Fibroblast of lung (primary cell): ENCODE data around the gene NIPAL3. TPM values are rescaled to one million over a fixed set of nuclear protein-coding genes. Genes with fewer than 3 reads are reported as not detected.
"Not testable (repeated sequence)": the region's sequence is repeated elsewhere in the genome, so short reads cannot be mapped to it uniquely, and the experiment has no call there.

ENCODE experiments used
- DNase-seq, 2 donors: peaks; one replicate each; pipeline versions ENCODE4 v3.0.0 to v3.0.0-alpha.2; 2010; ENCODE audit warnings: low read depth in 2 of 2
- H2AFZ ChIP-seq: 2 replicates; pipeline ENCODE4 v1.5.1; 2012; ENCODE audit warnings: low read length, control low read depth, inconsistent platforms
- H3K27ac ChIP-seq: 2 replicates; pipeline ENCODE4 v1.5.1; 2011; ENCODE audit warnings: low read length, control low read depth; ENCODE audit not compliant: insufficient read depth
- H3K27me3 ChIP-seq: 2 replicates; pipeline ENCODE4 v1.5.1; 2011; ENCODE audit warnings: mild to moderate bottlenecking, low read length; ENCODE audit not compliant: control insufficient read depth, insufficient read depth
- H3K36me3 ChIP-seq: 2 replicates; pipeline ENCODE4 v1.5.1; 2011; ENCODE audit warnings: low read length; ENCODE audit not compliant: control insufficient read depth, insufficient read depth
- H3K4me1 ChIP-seq: 2 replicates; pipeline ENCODE4 v1.5.1; 2011; ENCODE audit warnings: low read length; ENCODE audit not compliant: control insufficient read depth, insufficient read depth; ENCODE audit errors: extremely low read depth
- H3K4me2 ChIP-seq: 2 replicates; pipeline ENCODE4 v1.5.1; 2011; ENCODE audit warnings: low read length, control low read depth; ENCODE audit not compliant: insufficient read depth; ENCODE audit errors: extremely low read depth
- H3K4me3 ChIP-seq, 4 experiments: fragments of 200-600 bp in 1 of 4; sonication (generic) in 1 of 4; replicated peaks in 1 of 4; 2 replicates each; pipeline ENCODE4 v1.5.1; 2011 to 2016; ENCODE audit warnings: low read length in 4 of 4, low read depth in 3 of 4, mild to moderate bottlenecking in 3 of 4, control low read depth in 2 of 4, inconsistent platforms in 1 of 4, mixed read lengths in 1 of 4; ENCODE audit not compliant: insufficient read depth in 1 of 4; ENCODE audit errors: control extremely low read depth in 1 of 4
- H3K79me2 ChIP-seq: 2 replicates; pipeline ENCODE4 v1.5.1; 2012; ENCODE audit warnings: mild to moderate bottlenecking, low read length, inconsistent platforms; ENCODE audit not compliant: control insufficient read depth, insufficient read depth
- H3K9ac ChIP-seq: 2 replicates; pipeline ENCODE4 v1.5.1; 2011; ENCODE audit warnings: mild to moderate bottlenecking, low read length, control low read depth; ENCODE audit not compliant: insufficient read depth
- H3K9me3 ChIP-seq: 2 replicates; pipeline ENCODE4 v1.5.1; 2012; ENCODE audit warnings: low read depth, low read length; ENCODE audit not compliant: control insufficient read depth, insufficient read depth
- H4K20me1 ChIP-seq: 2 replicates; pipeline ENCODE4 v1.5.1; 2011; ENCODE audit warnings: low read length; ENCODE audit not compliant: control insufficient read depth, insufficient read depth; ENCODE audit errors: extremely low read depth
- EZH2 ChIP-seq: IDR thresholded peaks from 2 replicates; pipeline ENCODE4 v1.5.1; 2012; ENCODE audit warnings: low read length, control low read depth, mild to moderate bottlenecking; ENCODE audit errors: missing control alignments
- polyA plus RNA-seq, 2 donors: library from polyadenylated mRNA; depleted of rRNA in 1 of 2; stranded (reverse) in 1 of 2; unstranded in 1 of 2; fragments of >200 nt; gene quantifications; 2 replicates each; pipeline ENCODE4 v1.2.1, GENCODE V29; 2011 to 2012; ENCODE audit warnings: missing spikeins in 1 of 2
- total RNA-seq: library from RNA; depleted of rRNA; stranded (reverse); fragments of >200 nt; gene quantifications from 2 replicates; pipeline ENCODE4 v1.2.1, GENCODE V29; 2014
- TF ChIP-seq, protein P1 (sequence below), 2 donors: IDR thresholded peaks in 1 of 2; conservative IDR thresholded peaks in 1 of 2; 1 replicate in 1 of 2; 2 replicates in 1 of 2; pipeline ENCODE4 v1.5.1; 2011 to 2012; ENCODE audit warnings: low read length in 2 of 2, control low read depth in 1 of 2, inconsistent platforms in 1 of 2, low read depth in 1 of 2, mild to moderate bottlenecking in 1 of 2

NIPAL3 gene
- total and polyA plus RNA-seq, 2 donors (not counting 1 experiment from before 2014, with no cell fraction given): 65.3 to 85.2 TPM

DNA sequence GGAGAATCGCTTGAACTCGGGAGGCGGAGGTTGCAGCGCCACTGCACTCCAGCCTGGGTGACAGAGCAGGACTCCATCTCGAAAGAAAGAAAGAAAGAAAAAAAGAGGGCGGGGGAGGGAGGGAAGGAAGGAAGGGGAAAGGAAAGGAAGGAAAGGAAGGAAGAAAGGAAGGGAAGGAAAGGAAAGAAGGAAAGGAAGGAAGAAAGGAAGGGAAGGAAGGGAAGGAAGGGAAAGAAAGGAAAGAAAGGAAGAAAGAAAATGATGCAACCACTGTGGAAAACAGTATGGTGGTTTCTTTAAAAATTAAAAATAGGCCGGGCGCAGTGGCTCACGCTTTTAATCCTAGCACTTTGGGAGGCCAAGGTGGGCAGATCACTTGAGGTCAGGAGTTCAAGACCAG lies 71.9 kb downstream of the NIPAL3 start:
- Histone ChIP-seq H3K36me3 (no peaks in the 10 kb centered on the region), H3K27me3 (no peaks in the 10 kb centered on the region), H3K9ac (no peak overlapping the region), H3K9me3 (no peaks in the 10 kb centered on the region), H3K27ac (no peak overlapping the region), H3K4me2 (no peak overlapping the region), H2AFZ (no peak overlapping the region), H3K4me1 (no peaks in the 10 kb centered on the region), H4K20me1 (no peaks in the 10 kb centered on the region), H3K79me2 (no peaks in the 10 kb centered on the region), H3K4me3 (no peak overlapping the region)
- TF ChIP-seq EZH2: no peak
- TF ChIP-seq, protein P1, sequence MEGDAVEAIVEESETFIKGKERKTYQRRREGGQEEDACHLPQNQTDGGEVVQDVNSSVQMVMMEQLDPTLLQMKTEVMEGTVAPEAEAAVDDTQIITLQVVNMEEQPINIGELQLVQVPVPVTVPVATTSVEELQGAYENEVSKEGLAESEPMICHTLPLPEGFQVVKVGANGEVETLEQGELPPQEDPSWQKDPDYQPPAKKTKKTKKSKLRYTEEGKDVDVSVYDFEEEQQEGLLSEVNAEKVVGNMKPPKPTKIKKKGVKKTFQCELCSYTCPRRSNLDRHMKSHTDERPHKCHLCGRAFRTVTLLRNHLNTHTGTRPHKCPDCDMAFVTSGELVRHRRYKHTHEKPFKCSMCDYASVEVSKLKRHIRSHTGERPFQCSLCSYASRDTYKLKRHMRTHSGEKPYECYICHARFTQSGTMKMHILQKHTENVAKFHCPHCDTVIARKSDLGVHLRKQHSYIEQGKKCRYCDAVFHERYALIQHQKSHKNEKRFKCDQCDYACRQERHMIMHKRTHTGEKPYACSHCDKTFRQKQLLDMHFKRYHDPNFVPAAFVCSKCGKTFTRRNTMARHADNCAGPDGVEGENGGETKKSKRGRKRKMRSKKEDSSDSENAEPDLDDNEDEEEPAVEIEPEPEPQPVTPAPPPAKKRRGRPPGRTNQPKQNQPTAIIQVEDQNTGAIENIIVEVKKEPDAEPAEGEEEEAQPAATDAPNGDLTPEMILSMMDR (conservative IDR thresholded peaks at IDR 0.05 in 1 of 2, IDR thresholded peaks at IDR 0.05 in 1 of 2; ENCODE audit: low read depth in 1 of 2, low read length in 2 of 2): no peak
- no peak for DNase-seq

DNA sequence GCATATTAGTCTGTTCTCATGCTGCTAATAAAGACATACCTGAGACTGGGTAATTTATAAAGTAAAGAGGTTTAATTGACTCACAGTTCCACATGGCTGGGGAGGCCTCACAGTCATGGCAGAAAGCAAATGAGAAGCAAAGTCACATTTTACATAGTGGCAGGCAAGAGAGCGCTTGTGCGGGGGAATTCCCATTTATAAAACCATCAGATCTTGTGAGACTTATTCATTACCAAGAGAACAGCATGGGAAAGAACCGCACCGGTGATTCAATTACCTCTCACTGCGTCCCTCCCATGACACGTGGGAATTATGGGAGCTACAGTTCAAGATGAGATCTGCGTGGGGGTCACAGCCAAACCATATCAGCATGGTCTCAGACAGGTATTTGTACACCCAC lies 72.6 kb downstream of the NIPAL3 start:
- H3K27me3 ChIP-seq, DNase-seq, H3K79me2 ChIP-seq, H3K4me2 ChIP-seq, H3K4me1 ChIP-seq, H3K36me3 ChIP-seq, H3K27ac ChIP-seq, H3K9me3 ChIP-seq, H2AFZ ChIP-seq, H4K20me1 ChIP-seq, H3K9ac ChIP-seq, H3K4me3 ChIP-seq: not testable (repeated sequence)

DNA sequence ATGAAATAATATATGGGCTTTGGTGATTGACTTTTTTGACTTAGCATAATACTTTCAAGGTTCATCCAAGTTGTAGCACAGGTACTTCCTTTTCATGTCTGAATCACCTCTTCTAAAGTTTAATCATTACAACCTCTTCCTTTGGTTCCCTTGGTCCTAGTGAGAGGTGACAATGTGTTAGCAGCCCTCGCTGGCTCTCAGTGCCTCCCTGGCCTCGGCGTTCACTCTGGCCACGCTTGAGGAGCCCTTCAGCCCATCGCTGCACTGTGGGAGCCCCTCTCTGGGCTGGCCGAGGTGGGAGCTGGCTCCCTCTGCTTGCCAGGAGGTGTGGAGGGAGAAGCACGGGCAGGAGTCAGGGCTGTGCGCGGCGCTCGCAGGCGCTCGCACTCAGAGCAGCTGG lies 74.1 kb downstream of the NIPAL3 start:
- Histone ChIP-seq H3K4me3 (no peak overlapping the region), H3K79me2 (no peaks in the 10 kb centered on the region), H3K36me3 (no peaks in the 10 kb centered on the region), H3K27me3 (no peaks in the 10 kb centered on the region), H2AFZ (no peak overlapping the region), H3K9ac (no peak overlapping the region), H3K4me2 (no peak overlapping the region), H3K27ac (no peak overlapping the region), H4K20me1 (no peaks in the 10 kb centered on the region), H3K4me1 (no peaks in the 10 kb centered on the region), H3K9me3 (no peaks in the 10 kb centered on the region)
- no peak for TF ChIP-seq EZH2
- TF ChIP-seq, protein P1 (conservative IDR thresholded peaks at IDR 0.05 in 1 of 2, IDR thresholded peaks at IDR 0.05 in 1 of 2; ENCODE audit: low read depth in 1 of 2, low read length in 2 of 2): no peak
- DNase-seq: no peak
